IPS-20b (cell line): ENCODE results near the gene CRB1.

Experiments used
- H3K27ac ChIP-seq: one replicate; pipeline ENCODE4 v1.5.1; 2013; ENCODE audit warnings: low read length
- H3K27me3 ChIP-seq: 2 replicates; pipeline ENCODE4 v1.6.1; 2013; ENCODE audit warnings: mild to moderate bottlenecking, low read length, inconsistent platforms; ENCODE audit not compliant: insufficient read depth
- H3K36me3 ChIP-seq: 2 replicates; pipeline ENCODE4 v1.6.1; 2013; ENCODE audit warnings: low read depth, mild to moderate bottlenecking, inconsistent platforms, low read length, moderate library complexity; ENCODE audit not compliant: insufficient read depth
- H3K4me1 ChIP-seq: 2 replicates; pipeline ENCODE4 v1.6.1; 2013; ENCODE audit warnings: mild to moderate bottlenecking, control low read depth, inconsistent platforms, low read length, moderate library complexity; ENCODE audit not compliant: insufficient read depth
- H3K4me3 ChIP-seq: 2 replicates; pipeline ENCODE4 v1.5.1; 2013; ENCODE audit warnings: mild to moderate bottlenecking, low read length, inconsistent platforms
- H3K9ac ChIP-seq: 2 replicates; pipeline ENCODE4 v1.6.1; 2013; ENCODE audit warnings: low read depth, mild to moderate bottlenecking, inconsistent platforms, low read length, moderate library complexity
- H3K9me3 ChIP-seq: 2 replicates; pipeline ENCODE4 v1.6.1; 2013; ENCODE audit warnings: mild to moderate bottlenecking, low read depth, low read length, inconsistent platforms; ENCODE audit not compliant: insufficient read depth

CRB1 gene

DNA sequence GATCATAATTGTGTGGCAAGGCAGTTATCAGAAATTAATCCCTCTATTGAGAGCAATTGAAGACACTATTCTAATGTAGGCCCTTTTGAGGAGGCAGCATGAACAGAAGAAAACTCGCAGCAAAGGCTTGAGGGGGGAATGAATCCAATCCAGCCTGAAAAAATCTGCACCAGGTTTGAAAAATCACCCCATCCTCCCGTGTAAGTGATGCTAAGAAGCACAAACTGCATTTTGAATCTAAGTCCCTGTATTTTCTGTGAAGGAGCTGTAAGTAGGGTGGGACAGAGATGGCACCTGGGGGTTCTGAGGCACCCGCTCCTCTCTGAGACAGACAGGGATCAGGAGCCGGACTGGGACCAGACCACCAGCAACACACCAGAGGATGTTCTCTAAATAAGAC is at the start of gene CRB1:
Gene CRB1, plus strand, starts transcription at position 241 of the 400 bp plus-strand sequence. CDS start 161 bp downstream, outside the sequence.
- Histone ChIP-seq H3K9ac (no peak within 1 kb of the TSS), H3K4me3 (no peak within 1 kb of the TSS), H3K4me1 (no peaks in the 10 kb centered on the region), H3K27me3 (no peaks in the 10 kb centered on the region), H3K36me3 (no peaks in the 10 kb centered on the region), H3K9me3 (no peaks in the 10 kb centered on the region), H3K27ac (no peak within 1 kb of the TSS)

DNA sequence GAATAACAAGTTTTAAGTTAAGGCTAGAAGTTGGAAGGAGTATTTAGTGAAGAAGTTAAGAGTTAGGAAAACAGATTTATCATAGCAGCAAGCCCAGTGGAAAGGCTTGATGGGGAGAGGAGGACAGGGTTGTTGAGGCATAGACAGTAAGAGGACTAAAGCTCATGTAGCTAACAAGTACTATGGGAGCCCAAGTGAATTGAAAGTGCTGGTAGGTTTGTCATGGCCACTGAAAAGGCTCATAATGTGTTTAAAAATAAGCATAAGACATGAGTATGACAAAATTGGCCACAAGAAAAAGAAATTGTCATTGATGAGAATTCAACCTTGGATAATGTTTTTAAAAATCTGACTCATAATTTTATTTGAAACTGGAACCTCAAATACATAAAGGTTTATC is 49.2 kb upstream of the CRB1 start:
- Histone ChIP-seq H3K4me3 (no peak overlapping the region), H3K4me1 (no peaks in the 10 kb centered on the region), H3K36me3 (no peaks in the 10 kb centered on the region), H3K27me3 (no peaks in the 10 kb centered on the region), H3K9me3 (no peaks in the 10 kb centered on the region), H3K9ac (no peak overlapping the region), H3K27ac (no peak overlapping the region)

DNA sequence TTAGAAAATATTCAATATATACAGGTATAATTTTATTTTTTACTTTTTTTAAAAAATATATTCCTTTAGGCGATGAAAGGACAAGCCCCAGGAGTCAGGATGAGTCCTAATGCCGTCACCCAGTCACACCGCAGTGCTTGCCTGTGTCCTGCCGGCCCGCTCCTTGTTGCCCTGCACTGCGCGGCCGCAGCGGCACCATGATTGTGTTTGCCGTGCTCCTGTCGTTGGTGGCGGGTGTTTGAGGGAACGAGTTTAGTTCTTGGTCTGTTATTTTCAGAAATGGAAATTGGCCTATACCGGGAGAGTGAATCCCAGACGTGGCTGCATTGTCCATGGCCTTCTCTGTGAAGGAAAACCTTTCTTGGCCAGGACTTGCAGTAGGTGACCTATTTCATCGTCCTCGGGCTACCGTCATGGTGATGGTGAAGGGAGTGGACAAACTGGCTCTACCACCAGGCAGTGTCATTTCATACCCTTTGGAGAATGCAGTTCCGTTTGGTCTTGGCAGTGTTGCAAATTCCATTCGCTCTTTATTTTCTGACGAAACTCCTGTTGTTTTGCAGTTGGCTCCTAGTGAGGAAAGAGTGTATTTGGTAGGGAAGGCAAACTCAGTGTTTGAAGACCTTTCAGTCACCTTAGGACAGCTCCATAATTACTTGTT is 45.9 kb upstream of the CRB1 start:
- Histone ChIP-seq H3K27me3 (no peaks in the 10 kb centered on the region), H3K9me3 (no peaks in the 10 kb centered on the region), H3K4me1 (no peaks in the 10 kb centered on the region), H3K4me3 (no peak overlapping the region), H3K9ac (no peak overlapping the region), H3K27ac (no peak overlapping the region), H3K36me3 (no peaks in the 10 kb centered on the region)

DNA sequence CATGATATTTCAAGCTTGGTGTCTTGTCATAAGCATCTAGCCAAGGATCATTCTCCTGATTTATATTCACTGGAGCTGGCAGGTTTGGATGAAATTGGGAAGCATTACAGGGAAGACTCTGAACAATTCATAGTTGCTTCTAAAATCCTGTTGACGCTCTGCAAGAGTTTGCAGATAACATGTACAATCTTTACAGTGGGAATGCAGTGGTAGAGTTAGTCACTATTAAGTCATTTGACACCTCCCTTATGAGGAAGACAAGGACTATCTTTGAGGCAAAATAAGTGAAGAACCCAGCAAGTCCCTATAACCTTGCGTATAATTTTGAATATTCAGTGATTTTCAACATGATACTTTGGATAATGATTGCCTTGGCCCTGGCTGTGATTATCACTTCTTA is 45.3 kb upstream of the CRB1 start:
- Histone ChIP-seq H3K4me1 (no peaks in the 10 kb centered on the region), H3K9me3 (no peaks in the 10 kb centered on the region), H3K9ac (no peak overlapping the region), H3K4me3 (no peak overlapping the region), H3K36me3 (no peaks in the 10 kb centered on the region), H3K27ac (no peak overlapping the region), H3K27me3 (no peaks in the 10 kb centered on the region)

DNA sequence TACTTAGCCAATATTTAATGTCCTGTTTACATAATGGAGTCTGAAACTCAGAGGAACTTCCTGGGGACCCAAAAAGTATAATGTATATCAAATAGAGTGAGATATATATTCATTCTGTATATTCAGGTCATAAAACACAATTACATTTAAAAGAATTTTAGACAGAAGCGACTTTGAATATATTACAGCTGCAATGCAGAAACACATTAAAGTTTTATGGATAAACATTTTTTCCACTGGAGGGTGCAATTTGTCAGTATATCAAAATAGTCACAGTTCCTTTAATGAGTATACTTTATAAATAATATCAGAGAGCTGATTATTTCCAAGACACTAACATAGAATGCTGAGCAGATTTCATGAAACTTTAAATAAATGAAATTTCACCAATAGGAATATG is 43.9 kb upstream of the CRB1 start:
- H3K9ac ChIP-seq: no peak overlapping the region
- H3K27ac ChIP-seq: no peak overlapping the region
- H3K27me3 ChIP-seq: no peaks in the 10 kb centered on the region
- no peaks in the 10 kb centered on the region for H3K36me3 ChIP-seq
- no peaks in the 10 kb centered on the region for H3K9me3 ChIP-seq
- H3K4me3 ChIP-seq: no peak overlapping the region
- H3K4me1 ChIP-seq: no peaks in the 10 kb centered on the region

DNA sequence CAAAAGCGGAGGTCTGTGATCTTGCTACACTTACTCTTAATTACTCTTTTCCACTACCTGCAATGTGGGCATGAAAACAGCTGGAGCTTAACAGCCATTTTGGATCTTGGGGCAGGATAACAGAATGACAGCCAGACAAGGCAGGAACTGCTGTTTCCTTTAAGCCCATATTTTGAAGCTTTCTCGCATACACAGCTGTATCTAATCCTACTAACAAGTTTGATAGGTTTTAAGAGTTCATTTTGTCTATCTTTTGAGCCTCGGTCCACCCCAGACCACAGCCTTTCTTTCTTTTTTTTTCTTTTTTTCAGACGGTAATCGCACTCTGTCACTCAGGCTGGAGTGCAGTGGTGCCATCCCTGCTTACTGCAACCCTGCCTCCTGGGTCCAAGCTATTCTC is 42.4 kb upstream of the CRB1 start:
- Histone ChIP-seq H3K27me3 (no peaks in the 10 kb centered on the region), H3K27ac (no peak overlapping the region), H3K4me1 (peaks cover 6% of the 10 kb centered on the region; the same call in 1 of the 2 replicates), H3K4me3 (no peak overlapping the region), H3K36me3 (no peaks in the 10 kb centered on the region), H3K9me3 (no peaks in the 10 kb centered on the region), H3K9ac (no peak overlapping the region)

DNA sequence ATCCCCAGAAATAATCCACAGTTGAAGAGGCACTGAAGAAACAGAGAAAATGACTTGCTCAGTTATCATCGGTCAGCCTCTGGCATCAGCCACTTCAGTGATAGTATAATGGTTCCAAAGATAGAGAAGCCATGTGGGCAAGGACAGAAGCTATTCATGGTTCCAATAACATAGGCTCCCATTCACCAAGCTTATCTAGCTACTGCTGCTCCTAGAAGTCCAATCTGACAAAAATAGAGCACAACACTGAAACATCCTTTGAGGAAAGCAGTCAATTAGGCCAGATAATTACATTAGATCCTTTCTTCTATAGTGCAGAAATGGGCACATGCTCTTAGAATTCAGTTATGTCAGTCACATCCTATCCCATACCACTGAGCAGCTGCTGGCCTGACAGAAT is 33.5 kb upstream of the CRB1 start:
- Histone ChIP-seq H3K9me3 (no peaks in the 10 kb centered on the region), H3K27me3 (no peaks in the 10 kb centered on the region), H3K27ac (no peak overlapping the region), H3K4me1 (peaks cover 3% of the 10 kb centered on the region; the same call in 1 of the 2 replicates), H3K9ac (no peak overlapping the region), H3K4me3 (no peak overlapping the region), H3K36me3 (no peaks in the 10 kb centered on the region)

DNA sequence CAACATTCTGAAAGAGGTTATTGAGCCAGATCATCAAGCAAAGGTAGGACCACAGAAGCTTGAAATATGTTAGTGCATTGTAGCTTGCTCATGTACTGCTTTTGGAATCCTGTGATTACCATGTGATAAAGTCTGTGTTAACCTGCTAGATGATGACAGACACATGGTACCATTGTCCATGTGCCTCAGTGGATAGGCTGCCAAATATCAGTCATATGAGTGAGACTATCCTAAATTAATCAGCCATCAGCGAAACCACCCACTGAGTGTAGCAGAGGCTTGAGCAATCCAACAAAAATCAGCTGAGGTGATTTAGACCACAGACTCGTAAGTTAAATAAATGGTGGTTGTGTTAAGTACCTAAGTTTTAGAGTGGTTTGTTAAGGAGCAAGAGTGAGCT is 32.7 kb upstream of the CRB1 start:
- H3K36me3 ChIP-seq: no peaks in the 10 kb centered on the region
- H3K4me3 ChIP-seq: no peak overlapping the region
- no peaks in the 10 kb centered on the region for H3K9me3 ChIP-seq
- H3K27me3 ChIP-seq: no peaks in the 10 kb centered on the region
- H3K9ac ChIP-seq: no peak overlapping the region
- no peak overlapping the region for H3K27ac ChIP-seq
- H3K4me1 ChIP-seq: no peaks in the 10 kb centered on the region

DNA sequence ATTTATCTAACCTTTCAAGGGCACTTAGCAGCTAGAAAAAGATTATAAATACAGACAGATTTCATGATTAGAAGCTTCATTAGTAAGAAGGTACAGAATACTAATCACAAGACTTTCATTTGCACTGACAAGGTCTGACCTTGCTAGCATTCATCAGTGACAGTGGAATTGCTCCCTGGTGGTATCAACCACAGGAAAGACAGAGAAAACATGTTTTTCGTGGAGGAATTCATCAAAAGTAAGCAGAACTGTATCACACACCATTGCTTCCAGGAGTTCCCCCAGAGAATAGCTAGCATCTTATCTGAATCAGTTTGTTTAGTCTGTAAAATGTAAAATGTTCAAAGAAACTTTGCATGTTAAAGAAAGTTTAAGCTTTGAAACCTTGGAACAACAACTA is 20.6 kb upstream of the CRB1 start:
- Histone ChIP-seq H3K9ac (no peak overlapping the region), H3K4me3 (no peak overlapping the region), H3K36me3 (no peaks in the 10 kb centered on the region), H3K9me3 (no peaks in the 10 kb centered on the region), H3K27ac (no peak overlapping the region), H3K4me1 (no peaks in the 10 kb centered on the region), H3K27me3 (no peaks in the 10 kb centered on the region)

DNA sequence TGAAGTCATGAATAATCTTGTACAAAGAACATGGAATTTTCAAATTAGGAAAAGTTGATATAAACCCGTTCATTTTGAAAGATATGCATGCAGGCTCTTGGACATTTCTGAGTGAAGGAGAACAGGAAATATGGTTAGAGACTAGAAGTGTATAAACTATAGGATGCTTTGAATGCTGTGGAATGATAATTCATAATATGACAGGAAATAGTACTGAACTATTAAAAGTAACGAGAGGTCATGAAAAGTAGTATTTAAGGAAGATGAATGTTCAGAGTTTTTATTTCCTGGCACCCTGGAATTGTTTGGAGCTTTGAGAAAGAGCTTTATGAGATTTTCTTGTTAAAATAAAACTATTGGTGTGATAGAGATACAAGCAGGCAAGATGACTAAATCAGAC is 18.7 kb upstream of the CRB1 start:
- Histone ChIP-seq H3K4me3 (no peak overlapping the region), H3K27me3 (no peaks in the 10 kb centered on the region)

DNA sequence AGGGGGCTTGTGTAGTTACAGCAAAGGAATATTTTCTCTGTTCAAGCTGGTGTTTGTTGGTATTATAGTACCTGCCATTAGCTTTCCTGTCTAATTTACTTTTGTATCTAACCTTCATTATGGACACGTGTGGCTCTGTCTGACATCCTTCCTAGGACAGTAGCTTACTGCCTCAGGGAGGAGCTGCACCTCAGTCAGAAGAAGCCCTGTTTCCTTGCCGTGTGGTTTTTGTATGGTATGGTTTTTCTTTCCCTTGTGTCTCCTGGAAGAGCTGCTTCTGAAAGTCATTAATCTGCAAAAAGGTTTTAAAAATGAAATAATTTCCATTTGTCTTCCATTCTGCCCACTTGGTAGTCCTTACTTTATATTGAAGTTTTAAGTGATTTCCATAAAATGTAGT is 17.4 kb upstream of the CRB1 start:
- Histone ChIP-seq H3K36me3 (no peaks in the 10 kb centered on the region), H3K4me3 (no peak overlapping the region), H3K9me3 (no peaks in the 10 kb centered on the region), H3K27me3 (no peaks in the 10 kb centered on the region), H3K27ac (no peak overlapping the region), H3K4me1 (peaks cover 5% of the 10 kb centered on the region; the same call in 1 of the 2 replicates), H3K9ac (no peak overlapping the region)

More for the DNA sequence above, 18.7 kb upstream of the CRB1 start:
- H3K27ac ChIP-seq: no peak overlapping the region
- no peaks in the 10 kb centered on the region for H3K36me3 ChIP-seq
- no peaks in the 10 kb centered on the region for H3K9me3 ChIP-seq
- H3K4me1 ChIP-seq: peaks cover 5% of the 10 kb centered on the region; the same call in 1 of the 2 replicates
- H3K9ac ChIP-seq: no peak overlapping the region

DNA sequence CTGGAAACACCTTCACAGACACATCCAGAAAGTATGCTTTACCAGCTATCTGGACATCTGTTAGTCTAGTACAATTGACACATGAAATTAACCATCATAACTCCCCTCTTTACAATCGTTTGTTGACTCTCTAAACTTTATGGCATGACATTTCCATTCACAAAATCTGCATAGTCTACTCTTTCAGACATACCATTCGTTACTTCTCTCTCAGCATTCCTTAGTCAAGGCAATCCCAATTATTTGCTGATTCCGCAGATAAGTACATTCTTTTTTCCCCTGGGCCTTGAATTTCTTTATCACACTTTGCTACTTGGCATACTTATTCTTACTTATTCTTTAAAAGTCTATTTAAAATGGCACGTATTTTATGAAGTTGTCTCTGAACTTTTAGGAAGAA is 15.1 kb upstream of the CRB1 start:
- H3K4me1 ChIP-seq: peaks cover 5% of the 10 kb centered on the region; the same call in 1 of the 2 replicates
- no peaks in the 10 kb centered on the region for H3K36me3 ChIP-seq
- H3K27me3 ChIP-seq: no peaks in the 10 kb centered on the region
- H3K9me3 ChIP-seq: no peaks in the 10 kb centered on the region
- H3K9ac ChIP-seq: no peak overlapping the region
- no peak overlapping the region for H3K27ac ChIP-seq
- H3K4me3 ChIP-seq: no peak overlapping the region
